ENCODE measurements around the gene ARHGEF38.

GRCh38 chr4:105714932-105715331, 162.5 kb downstream of the ARHGEF38 start:
- no peak for TF ChIP-seq CTCF (IDR thresholded peaks at IDR 0.05)
- TF ChIP-seq POLR2A (IDR thresholded peaks at IDR 0.05) = no peak
